ENCODE data around the gene SERAC1. TPM values are rescaled to one million over a fixed set of nuclear protein-coding genes. Genes with fewer than 3 reads are reported as not detected.
A peak's percentile ranks its signal among the peaks of the same experiment; 100 is the strongest.

Gene SERAC1
- polyA plus RNA-seq, 1 of the 3 experiments (the other 2 are of a cell fraction): 5.6 TPM

- peak overlapping the region; percentile 5; the same call in 1 of the 2 replicates for H3K9ac ChIP-seq
- no peaks in the 10 kb centered on the region for H3K9me2 ChIP-seq
- peaks cover 25 to 57% of the 10 kb centered on the region in 2 experiments for H3K36me3 ChIP-seq (replicated peaks in 1 of 2; ENCODE audit: control insufficient read depth in 1 of 2, insufficient read depth in 2 of 2, low read length in 1 of 2)
- H3K4me2 ChIP-seq: no peak overlapping the region
- ChIA-PET POLR2A (no interaction called here), CTCF (interaction anchor here (0.9 to 5.8 kb wide), 6 partner anchors 9 to 314 kb away, joined by 3 to 69 read pairs (median 24); partner anchors contain the start of gene SYNJ2)
- H3K27ac ChIP-seq (ENCODE audit: low read depth in 2 of 2, low read length in 1 of 2): peak overlapping the region in 1 of 2 experiments; percentile 76; a peak in 2 of 4 replicates
- peaks cover 29% of the 10 kb centered on the region for H3F3A ChIP-seq (replicated peaks; ENCODE audit: insufficient read depth)
- H2AFZ ChIP-seq (ENCODE audit: low read depth): no peak overlapping the region
- H4K20me1 ChIP-seq (ENCODE audit: insufficient read depth): no peaks in the 10 kb centered on the region
- TF ChIP-seq MEF2A (IDR thresholded peaks at IDR 0.05; ENCODE audit: borderline replicate concordance, low read depth): no peak
- no peak for TF ChIP-seq EP300 (IDR thresholded peaks at IDR 0.05; ENCODE audit: borderline replicate concordance in 1 of 2, low read depth in 1 of 2, low read length in 1 of 2)
- no peak for TF ChIP-seq USF1 (IDR thresholded peaks at IDR 0.05; ENCODE audit: borderline replicate concordance, low read depth)
- TF ChIP-seq TEAD4 (IDR thresholded peaks at IDR 0.05; ENCODE audit: borderline replicate concordance, insufficient read depth): no peak
- TF ChIP-seq IRF3 (IDR thresholded peaks at IDR 0.05; ENCODE audit: low read depth, low read length): no peak
- no peak for TF ChIP-seq GATA2 (CRISPR knock-in tag; IDR thresholded peaks at IDR 0.05)
- no peak for TF ChIP-seq ELF1 (IDR thresholded peaks at IDR 0.05)
- no peak for TF ChIP-seq TCF12 (IDR thresholded peaks at IDR 0.05)
- no peak for TF ChIP-seq RFX5 (IDR thresholded peaks at IDR 0.05; ENCODE audit: low read length)
- no peak for TF ChIP-seq CHD2 (IDR thresholded peaks at IDR 0.05; ENCODE audit: low read length, partially characterized antibody)
- H3K79me2 ChIP-seq (ENCODE audit: insufficient read depth): peaks cover 9% of the 10 kb centered on the region
- H3K27me3 ChIP-seq (ENCODE audit: insufficient read depth): no peaks in the 10 kb centered on the region
- no peak overlapping the region for H3K4me3 ChIP-seq (ENCODE audit: low read depth in 2 of 2, low read length in 1 of 2)
- no peak for DNase-seq
- peaks cover 11 to 30% of the 10 kb centered on the region in 2 experiments; a peak in 3 of 4 replicates for H3K4me1 ChIP-seq (ENCODE audit: control insufficient read depth in 1 of 2, insufficient read depth in 2 of 2, low read depth in 1 of 2, low read length in 1 of 2)
- H3K9me3 ChIP-seq: no peaks in the 10 kb centered on the region
- WGBS (ENCODE audit: low lambda C conversion rate): 91% methylated on average over 10 of the region's 10 CpGs
Observed at GRCh38 chr6:158070513-158070912, 97.5 kb downstream of the SERAC1 start.

GRCh38 chr6:158069800-158070195, 98.3 kb downstream of the SERAC1 start:
- H3F3A ChIP-seq (replicated peaks; ENCODE audit: insufficient read depth): peaks cover 29% of the 10 kb centered on the region
- peaks cover 32 to 54% of the 10 kb centered on the region in 2 experiments for H3K36me3 ChIP-seq (replicated peaks in 1 of 2; ENCODE audit: control insufficient read depth in 1 of 2, insufficient read depth in 2 of 2, low read length in 1 of 2)
- H3K27me3 ChIP-seq (ENCODE audit: insufficient read depth): no peaks in the 10 kb centered on the region
- H3K9ac ChIP-seq: peak overlapping the region; percentile 5; the same call in 1 of the 2 replicates
- H3K4me1 ChIP-seq (ENCODE audit: control insufficient read depth in 1 of 2, insufficient read depth in 2 of 2, low read depth in 1 of 2, low read length in 1 of 2): peaks cover 11 to 30% of the 10 kb centered on the region in 2 experiments; a peak in 3 of 4 replicates
- no peaks in the 10 kb centered on the region for H3K9me2 ChIP-seq
- H3K4me2 ChIP-seq: peak overlapping the region; percentile 54; the same call in 1 of the 2 replicates
- no peaks in the 10 kb centered on the region for H3K9me3 ChIP-seq
- WGBS (ENCODE audit: low lambda C conversion rate): 73% methylated on average over 6 of the region's 6 CpGs
- ChIA-PET POLR2A (no interaction called here), CTCF (interaction anchor here (1.2 to 5.8 kb wide), 4 partner anchors 8 to 314 kb away, joined by 4 to 69 read pairs (median 32); no protein-coding TSS in a partner anchor)
- no peak overlapping the region for H2AFZ ChIP-seq (ENCODE audit: low read depth)
- H3K27ac ChIP-seq (ENCODE audit: low read depth in 2 of 2, low read length in 1 of 2): peak overlapping the region in 1 of 2 experiments; percentile 76; a peak in 2 of 4 replicates
- DNase-seq: no peak
- peaks cover 10% of the 10 kb centered on the region for H3K79me2 ChIP-seq (ENCODE audit: insufficient read depth)
- no peaks in the 10 kb centered on the region for H4K20me1 ChIP-seq (ENCODE audit: insufficient read depth)
- no peak overlapping the region for H3K4me3 ChIP-seq (ENCODE audit: low read depth in 2 of 2, low read length in 1 of 2)
- TF ChIP-seq IRF3 (IDR thresholded peaks at IDR 0.05; ENCODE audit: low read depth, low read length): no peak
- TF ChIP-seq SIN3A (IDR thresholded peaks at IDR 0.05; ENCODE audit: borderline replicate concordance, low read depth, low read length): no peak
- TF ChIP-seq ZBTB33 (IDR thresholded peaks at IDR 0.05; ENCODE audit: borderline replicate concordance, low read depth): no peak
- no peak for TF ChIP-seq YY1 (IDR thresholded peaks at IDR 0.05; ENCODE audit: low read depth)
- TF ChIP-seq RFX5 (IDR thresholded peaks at IDR 0.05; ENCODE audit: low read length): no peak
- TF ChIP-seq GABPA (IDR thresholded peaks at IDR 0.05; ENCODE audit: low read depth): no peak
- TF ChIP-seq RAD21 (IDR thresholded peaks at IDR 0.05; ENCODE audit: low read length): no peak
- no peak for TF ChIP-seq FOXM1 (IDR thresholded peaks at IDR 0.05; ENCODE audit: low read depth)
- no peak for TF ChIP-seq MXI1 (IDR thresholded peaks at IDR 0.05; ENCODE audit: low read depth, low read length)
- TF ChIP-seq REST (IDR thresholded peaks at IDR 0.05; ENCODE audit: low read depth, low read length): no peak
- TF ChIP-seq POLR2AphosphoS5 (IDR thresholded peaks at IDR 0.05; ENCODE audit: low read depth, low read length): no peak
- TF ChIP-seq MEF2A (IDR thresholded peaks at IDR 0.05; ENCODE audit: borderline replicate concordance, low read depth): no peak

All from SK-N-SH (cell line).